Heart left ventricle (tissue), 13 donors: ENCODE data around the gene F5.

Source experiments
- POLR2A ChIP-seq, 2 donors: fragments of 450-650 bp; IDR thresholded peaks; one replicate each; pipeline ENCODE4 v1.6.1; 2017; ENCODE audit warnings: antibody characterized with exemption in 2 of 2, mild to moderate bottlenecking in 2 of 2, moderate library complexity in 2 of 2
- TF ChIP-seq, protein P1 (sequence below), 12 donors: fragments of 200-600 bp; sonication (generic) in 4 of 12; IDR thresholded peaks; one replicate each; pipeline versions ENCODE4 v1.5.0 to v1.8.0; 2018 to 2022; ENCODE audit warnings: antibody characterized with exemption in 12 of 12, mild to moderate bottlenecking in 5 of 12
- donor health status: ischemic (EF 13 %, LVEDD 7.1; RV severe dilation, severe dysfunction).
- donor health status: DM: no; HTN: yes; CAD: no.
- donor health status: DM: no; HTN: no; CAD: no.
- donor health status: ischemic (EF 25% LVEDD 6.9; RV normal size, moderate dysfunction).
- donor health status: ischemic (EF 25% LVEDD 5.7; RV mildly dilated, moderate dysfunction).
- donor health status: ischemic (EF 35%, LVEDD 5.7; RV mildly dilated, moderate dysfunction).
- donor health status: nonischemic (EF 11% LVEDD 7.7; RV severe dilation, severe dysfunction).
- donor health status: DM: yes; HTN: yes; CAD: no.
- donor health status: PGD.
- donor health status: ischemic (EF 29% LVEDD 5.4; RV normal size, mild dysfunction).
- donor health status: nonischemic (EF 23%, LVEDD 6.1; RV moderate dilation, normal function).

DNA sequence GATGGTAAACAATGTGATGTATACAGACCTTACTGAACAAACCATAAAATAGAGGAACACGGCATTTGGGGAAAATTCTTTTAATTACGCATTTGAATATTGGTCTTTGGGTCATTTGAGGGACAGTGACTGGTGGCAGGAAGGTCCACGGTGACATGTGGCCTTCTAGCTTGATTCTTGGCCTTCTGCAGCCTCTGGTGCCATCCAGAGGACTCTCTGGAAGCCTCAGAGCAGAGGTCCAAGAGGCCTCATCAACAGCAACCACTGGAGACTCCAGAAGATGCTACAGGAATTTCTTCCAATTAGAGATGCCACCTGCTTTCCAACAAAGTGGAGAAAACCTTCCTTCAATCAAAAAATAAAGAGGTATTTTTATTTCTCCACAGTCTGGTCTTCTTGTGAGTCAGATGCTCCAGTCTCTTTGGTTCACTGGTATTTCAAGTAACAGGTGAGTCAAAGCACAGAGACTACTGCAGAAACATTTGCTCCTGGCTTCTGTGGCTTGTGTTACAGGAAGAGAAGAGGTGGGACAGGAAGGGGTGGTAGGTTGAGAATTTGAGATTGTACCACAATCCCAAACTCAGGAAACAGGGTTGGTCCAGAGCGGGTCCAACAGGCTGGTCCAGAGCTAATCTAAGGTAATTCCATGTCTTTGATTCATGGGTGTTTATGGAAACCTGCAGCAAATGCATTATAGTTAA, 2.7 kb upstream of the F5 start:
- TF ChIP-seq, protein P1, sequence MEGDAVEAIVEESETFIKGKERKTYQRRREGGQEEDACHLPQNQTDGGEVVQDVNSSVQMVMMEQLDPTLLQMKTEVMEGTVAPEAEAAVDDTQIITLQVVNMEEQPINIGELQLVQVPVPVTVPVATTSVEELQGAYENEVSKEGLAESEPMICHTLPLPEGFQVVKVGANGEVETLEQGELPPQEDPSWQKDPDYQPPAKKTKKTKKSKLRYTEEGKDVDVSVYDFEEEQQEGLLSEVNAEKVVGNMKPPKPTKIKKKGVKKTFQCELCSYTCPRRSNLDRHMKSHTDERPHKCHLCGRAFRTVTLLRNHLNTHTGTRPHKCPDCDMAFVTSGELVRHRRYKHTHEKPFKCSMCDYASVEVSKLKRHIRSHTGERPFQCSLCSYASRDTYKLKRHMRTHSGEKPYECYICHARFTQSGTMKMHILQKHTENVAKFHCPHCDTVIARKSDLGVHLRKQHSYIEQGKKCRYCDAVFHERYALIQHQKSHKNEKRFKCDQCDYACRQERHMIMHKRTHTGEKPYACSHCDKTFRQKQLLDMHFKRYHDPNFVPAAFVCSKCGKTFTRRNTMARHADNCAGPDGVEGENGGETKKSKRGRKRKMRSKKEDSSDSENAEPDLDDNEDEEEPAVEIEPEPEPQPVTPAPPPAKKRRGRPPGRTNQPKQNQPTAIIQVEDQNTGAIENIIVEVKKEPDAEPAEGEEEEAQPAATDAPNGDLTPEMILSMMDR (IDR thresholded peaks at IDR 0.05): no peak
- no peak for TF ChIP-seq POLR2A (IDR thresholded peaks at IDR 0.05)
